Upper lobe of left lung (tissue), 4 donors: Measurements from ENCODE around the gene NYAP2.

Source experiments
- CTCF ChIP-seq, 6 experiments: fragments of 450-650 bp in 4 of 6; fragments of 200-600 bp in 2 of 6; sonication (generic) in 2 of 6; IDR thresholded peaks; one replicate each; pipeline ENCODE4 v1.5.1; 2016 to 2019; ENCODE audit warnings: antibody characterized with exemption in 6 of 6
- EP300 ChIP-seq, 4 donors: sonication (generic); formaldehyde crosslinking; IDR thresholded peaks; one replicate each; pipeline ENCODE4 v1.5.1; 2017; ENCODE audit warnings: antibody characterized with exemption in 4 of 4, control low read depth in 2 of 4
- POLR2A ChIP-seq, 4 donors: fragments of 450-650 bp; IDR thresholded peaks; one replicate each; pipeline ENCODE4 v1.5.1; 2016 to 2017; ENCODE audit warnings: antibody characterized with exemption in 4 of 4, mild to moderate bottlenecking in 2 of 4
- POLR2AphosphoS5 ChIP-seq, 2 donors: sonication (generic); formaldehyde crosslinking; IDR thresholded peaks; one replicate each; pipeline ENCODE4 v1.5.1; 2017; ENCODE audit warnings: antibody characterized with exemption in 2 of 2

DNA sequence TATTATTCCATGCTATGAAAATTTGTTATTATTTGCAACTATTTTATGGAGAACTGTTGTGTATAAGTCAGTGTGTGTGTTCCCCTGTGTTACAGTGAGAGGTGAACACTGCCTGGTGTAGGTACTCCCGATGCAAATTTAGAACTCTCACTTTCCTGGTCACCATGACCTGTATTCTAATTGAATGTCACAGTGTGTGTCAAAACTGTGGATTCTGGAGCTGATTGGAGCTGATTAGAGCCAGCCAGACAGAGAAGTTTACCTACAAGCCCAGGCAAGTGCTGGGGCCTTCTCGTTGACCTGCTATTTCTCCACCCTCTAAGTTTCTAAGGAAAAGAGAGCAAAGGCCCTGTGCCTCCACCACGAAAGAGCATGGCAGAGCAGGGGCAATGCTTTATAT, 216.0 kb downstream of the NYAP2 start:
- TF ChIP-seq CTCF (IDR thresholded peaks at IDR 0.05) = no peak
- no peak for TF ChIP-seq POLR2A (IDR thresholded peaks at IDR 0.05)
- TF ChIP-seq EP300 (IDR thresholded peaks at IDR 0.05) = no peak
- TF ChIP-seq POLR2AphosphoS5 (IDR thresholded peaks at IDR 0.05) = no peak
